Heart right ventricle (tissue), 16 donors: ENCODE measurements around the gene ZNF610. TPM values are rescaled to one million over a fixed set of nuclear protein-coding genes. Genes with fewer than 3 reads are reported as not detected.

Experiments
- ATAC-seq, 8 donors: fragments of 200-7000 bp; cut with Tn5 transposase; one replicate each; pipeline ENCODE4 v1.9.1; 2020; ENCODE audit warnings: mild to moderate bottlenecking in 8 of 8, moderate library complexity in 8 of 8, moderate number of reproducible peaks in 1 of 8
- DNase-seq, 2 donors: peaks; one replicate each; pipeline ENCODE4 v3.0.0-alpha.2; 2020
- H3K27ac ChIP-seq, 10 donors: fragments of 200-600 bp; sonication (generic) in 2 of 10; one replicate each; pipeline versions ENCODE4 v1.5.0 to v1.8.0; 2020 to 2022; ENCODE audit warnings: mild to moderate bottlenecking in 3 of 10
- H3K27me3 ChIP-seq, 7 donors: fragments of 200-600 bp; one replicate each; pipeline ENCODE4 v1.8.0; 2021 to 2022; ENCODE audit warnings: mild to moderate bottlenecking in 2 of 7
- H3K36me3 ChIP-seq, 9 donors: fragments of 200-600 bp; sonication (generic) in 1 of 9; one replicate each; pipeline versions ENCODE4 v1.5.0 to v1.8.0; 2020 to 2022; ENCODE audit warnings: mild to moderate bottlenecking in 2 of 9
- H3K4me1 ChIP-seq, 9 donors: fragments of 200-600 bp; sonication (generic) in 1 of 9; one replicate each; pipeline versions ENCODE4 v1.5.0 to v1.8.0; 2020 to 2022; ENCODE audit warnings: mild to moderate bottlenecking in 4 of 9
- H3K4me3 ChIP-seq, 10 donors: fragments of 200-600 bp; sonication (generic) in 2 of 10; one replicate each; pipeline versions ENCODE4 v1.5.0 to v1.8.0; 2020 to 2022; ENCODE audit warnings: mild to moderate bottlenecking in 7 of 10, moderate library complexity in 2 of 10
- H3K9me3 ChIP-seq, 11 donors: fragments of 200-600 bp in 10 of 11; sonication (generic) in 2 of 11; one replicate each; pipeline versions ENCODE4 v1.5.0 to v1.8.0; 2013 to 2022; ENCODE audit warnings: mild to moderate bottlenecking in 2 of 11, control low read depth in 1 of 11, moderate library complexity in 1 of 11
- CTCF ChIP-seq, 9 donors: fragments of 200-600 bp; sonication (generic) in 2 of 9; IDR thresholded peaks; one replicate each; pipeline versions ENCODE4 v1.5.0 to v1.8.0; 2021 to 2022; ENCODE audit warnings: antibody characterized with exemption in 9 of 9, mild to moderate bottlenecking in 5 of 9, moderate library complexity in 1 of 9
- WGBS, 2 donors: extraction: QIAGEN DNeasy Blood & Tissue Kit; methylation state at CpG; one replicate each; pipeline ENCODE4 v1.1.7; 2013; ENCODE audit warnings: inconsistent platforms in 1 of 2; 5-methylcytosine and 5-hydroxymethylcytosine counted together
- intact Hi-C, 10 donors: fragments of 100-400 bp; cut with DNase I; formaldehyde crosslinking; loops; one replicate each; pipeline versions ENCODE4 v1.11.1 to v1.14.2; 2022
- polyA plus RNA-seq, 2 donors: library from polyadenylated mRNA; stranded (reverse); fragments of 200-250 nt; gene quantifications; one replicate each; pipeline ENCODE4 v1.2.3, GENCODE V29; 2013
- total RNA-seq, 10 donors: library from RNA; stranded (reverse); fragmentation: NEBNext Ultra II Directional in 3 of 10; extraction: Animal tissue kit (Norgen Biotek cat#: 25700) in 3 of 10; gene quantifications; one replicate each; pipeline versions ENCODE4 v1.2.1 to v1.2.4, GENCODE V29; 2021 to 2023
- donor health status: Arrhythmogenic right ventricular cardiomyopathy.
- donor health status: ischemic (EF 13 %, LVEDD 7.1; RV severe dilation, severe dysfunction).
- donor health status: healthy with polysubstance abuse.
- donor health status: DM: no; HTN: yes; CAD: no.
- donor health status: DM: no; HTN: no; CAD: no.
- donor health status: ischemic (EF 25% LVEDD 6.9; RV normal size, moderate dysfunction).
- donor health status: ischemic (EF 25% LVEDD 5.7; RV mildly dilated, moderate dysfunction).
- donor health status: healthy.
- donor health status: DM: yes; HTN: yes; CAD: no.
- donor health status: Ischemic cardiomyopathy.
- donor health status: ischemic (EF 35%, LVEDD 5.7; RV mildly dilated, moderate dysfunction).
- donor health status: nonischemic (EF 11% LVEDD 7.7; RV severe dilation, severe dysfunction).
- donor health status: DM: yes; HTN: yes; CAD: no.
- donor health status: PGD.
- donor health status: ischemic (EF 29% LVEDD 5.4; RV normal size, mild dysfunction).
- donor health status: nonischemic (EF 23%, LVEDD 6.1; RV moderate dilation, normal function).

Gene ZNF610
- total and polyA plus RNA-seq, 12 donors = 1.1 to 6.8 (median 3.7) TPM

- Histone ChIP-seq H3K27me3 (no peaks in the 10 kb centered on the region), H3K4me1 (peaks cover 0 to 15% (median 5%) of the 10 kb centered on the region in 9 donors), H3K4me3 (peak within 1 kb of the TSS; percentile 62 to 94 (median 78)), H3K9me3 (peaks cover 0 to 96% (median 35%) of the 10 kb centered on the region in 11 donors), H3K36me3 (peaks cover 0 to 61% (median 39%) of the 10 kb centered on the region in 9 donors), H3K27ac (peak within 1 kb of the TSS; percentile 83 to 98 (median 96))
- TF ChIP-seq CTCF (IDR thresholded peaks at IDR 0.05) = peak in 3 of 9 donors; percentile 14 to 27 (median 23)
- intact Hi-C loops = no loop called here
- DNase-seq (peak; percentile 95), ATAC-seq (peak; percentile 99 to 100 (median 100))
- 1% methylated on average over 52 of the region's 52 CpGs for WGBS, 2 donors
Measured at GRCh38 chr19:52369559-52370340, 33.7 kb downstream of the ZNF610 start, which contains the start of gene ZNF880. Gene ZNF880, plus strand, starts transcription at chr19:52369923. Its CDS starts 43 bp downstream, at chr19:52369966.

DNA sequence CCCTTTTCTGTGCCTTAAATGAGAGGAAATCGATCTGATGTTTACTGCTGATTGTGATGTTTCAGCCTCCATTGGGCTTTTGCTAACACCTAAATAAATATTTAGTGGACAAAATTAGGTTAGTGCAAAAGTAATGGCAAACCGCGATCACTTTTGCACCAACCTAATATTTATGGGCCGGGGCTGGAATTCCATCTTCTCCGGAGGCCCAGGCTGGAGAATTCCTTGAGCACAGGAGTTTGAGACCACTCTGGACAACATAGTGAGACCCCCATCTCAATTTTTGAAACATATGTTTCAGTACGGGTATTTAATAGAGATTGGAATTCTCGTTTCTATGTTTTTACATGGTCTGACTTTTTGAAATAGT lies 34.3 kb downstream of the ZNF610 start:
- DNase-seq (no peak), ATAC-seq (no peak)
- intact Hi-C loops = no loop called here
- peak overlapping the region; percentile 62 to 94 (median 78) for H3K4me3 ChIP-seq
- peaks cover 0 to 96% (median 32%) of the 10 kb centered on the region in 11 donors for H3K9me3 ChIP-seq
- H3K4me1 ChIP-seq = peaks cover 0 to 15% (median 5%) of the 10 kb centered on the region in 9 donors
- 25 to 43% methylated on average over 7 of the region's 7 CpGs for WGBS, 2 donors
- no peaks in the 10 kb centered on the region for H3K27me3 ChIP-seq
- no peak for TF ChIP-seq CTCF (IDR thresholded peaks at IDR 0.05)
- H3K27ac ChIP-seq = peak overlapping the region; percentile 83 to 98 (median 96)
- peaks cover 0 to 61% (median 40%) of the 10 kb centered on the region in 9 donors for H3K36me3 ChIP-seq

DNA sequence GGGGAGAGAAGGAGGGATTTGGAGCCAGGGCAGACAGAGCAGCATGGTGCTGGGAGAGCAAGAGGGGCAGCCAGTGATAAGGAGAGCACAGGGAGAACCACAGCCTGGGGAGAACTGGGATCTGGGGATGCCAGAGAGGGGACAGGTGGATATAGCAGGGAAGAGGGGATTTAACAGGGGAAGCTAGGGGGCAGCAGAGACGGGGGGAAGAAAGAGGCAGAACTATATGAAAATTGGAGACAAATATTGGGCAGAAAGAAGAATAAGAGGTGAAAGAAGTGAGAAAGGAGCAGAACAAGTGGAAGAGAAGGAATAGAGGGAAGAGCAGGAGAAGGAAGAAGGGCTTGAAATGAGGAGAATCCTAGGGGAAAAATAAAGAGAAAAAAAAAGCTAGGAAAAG lies 55.1 kb downstream of the ZNF610 start:
- no peak for DNase-seq
- ATAC-seq = no peak
- H3K27me3 ChIP-seq = no peaks in the 10 kb centered on the region
- intact Hi-C loops = loop anchor here in 1 of 10 donors (10.0 kb wide), 1 partner anchor 174 kb away; no protein-coding TSS in a partner anchor
- no peak overlapping the region for H3K27ac ChIP-seq
- H3K4me3 ChIP-seq = no peak overlapping the region
- peaks cover 0 to under 1% (median 0%) of the 10 kb centered on the region in 9 donors for H3K4me1 ChIP-seq
- peaks cover 0 to 100% (median 59%) of the 10 kb centered on the region in 11 donors for H3K9me3 ChIP-seq
- no peak for TF ChIP-seq CTCF (IDR thresholded peaks at IDR 0.05)
- WGBS, 2 donors = 55 to 61% methylated on average over 1 of the region's 1 CpG
- peaks cover 0 to 93% (median 42%) of the 10 kb centered on the region in 9 donors for H3K36me3 ChIP-seq

DNA sequence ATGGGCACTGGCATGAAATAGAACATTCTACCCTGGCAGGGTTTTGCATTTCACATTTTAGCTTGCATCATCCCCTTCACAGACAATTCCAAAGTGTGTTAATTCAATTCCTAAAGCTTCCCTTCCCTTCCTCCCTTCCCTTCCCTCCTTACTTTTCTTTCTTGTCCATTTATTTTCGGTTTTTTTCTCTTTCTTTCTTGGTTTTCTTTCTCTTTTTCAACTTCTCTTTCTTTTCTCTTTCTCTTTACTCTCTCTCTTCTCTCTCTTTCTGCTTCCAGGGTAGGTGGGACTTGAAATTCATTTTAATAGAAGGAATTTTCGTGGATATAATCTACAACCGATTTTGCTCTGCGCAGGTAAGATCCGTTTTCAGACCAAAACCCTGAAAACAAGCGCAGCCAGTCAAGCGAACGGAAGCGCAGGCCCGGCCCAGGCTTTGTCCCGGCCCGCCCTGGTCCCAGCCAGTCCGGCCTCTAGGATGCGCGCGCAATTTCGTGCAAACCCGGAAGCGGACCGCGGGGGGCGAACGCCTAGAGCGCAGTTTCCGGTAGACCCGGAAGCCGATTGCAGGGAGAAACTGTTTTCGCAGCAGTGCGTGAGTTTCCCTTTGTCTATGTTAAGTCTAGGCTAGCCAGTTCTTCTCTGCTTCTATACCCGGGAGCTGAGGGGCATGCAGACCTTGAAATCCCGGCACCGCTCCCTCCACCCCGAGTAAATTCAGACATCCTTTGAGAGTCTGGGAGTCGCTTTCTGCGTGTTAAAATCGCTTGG lies 61.5 kb downstream of the ZNF610 start, which contains the start of gene ZNF528:
TSS of gene ZNF528 (plus strand) at position 540 of the 771 bp plus-strand sequence. CDS start 4,165 bp downstream, outside the sequence.
- Histone ChIP-seq H3K9me3 (peaks cover 0 to 89% (median 12%) of the 10 kb centered on the region in 11 donors), H3K4me1 (peaks cover 11 to 21% (median 17%) of the 10 kb centered on the region in 9 donors), H3K27me3 (no peaks in the 10 kb centered on the region), H3K36me3 (peaks cover 0 to 78% (median 53%) of the 10 kb centered on the region in 9 donors), H3K27ac (peak within 1 kb of the TSS; percentile 57 to 90 (median 78)), H3K4me3 (peak within 1 kb of the TSS; percentile 54 to 84 (median 72))
- intact Hi-C loops = loop anchor here in 1 of 10 donors (10.0 kb wide), 1 partner anchor 167 kb away; no protein-coding TSS in a partner anchor
- ATAC-seq (peak; percentile 100), DNase-seq (peak; percentile 98)
- WGBS, 2 donors = 0 to 1% methylated on average over 36 of the region's 36 CpGs
- TF ChIP-seq CTCF (IDR thresholded peaks at IDR 0.05) = no peak
